ENCODE results near the gene KLHDC8A. TPM values are rescaled to one million over a fixed set of nuclear protein-coding genes. Genes with fewer than 3 reads are reported as not detected.
"Not testable (repeated sequence)": the region's sequence is repeated elsewhere in the genome, so short reads cannot be mapped to it uniquely, and the experiment has no call there.

The KLHDC8A gene
- total RNA-seq, 4 donors from 2014 or later, result 0.88 to 14.1 (median 7.5) TPM; not detected in 1

- H3K9me3 ChIP-seq, result no peaks in the 10 kb centered on the region
- H3K36me3 ChIP-seq, result no peaks in the 10 kb centered on the region
- TF ChIP-seq CTCF (IDR thresholded peaks at IDR 0.05) (no peak), POLR2A (IDR thresholded peaks at IDR 0.05) (no peak)
- H3K27ac ChIP-seq, result no peak overlapping the region
- H3K4me3 ChIP-seq, result no peak overlapping the region
- H3K27me3 ChIP-seq, result no peaks in the 10 kb centered on the region
- peaks cover 0 to 18% of the 10 kb centered on the region in 2 donors for H3K4me1 ChIP-seq
- no peak for DNase-seq
- intact Hi-C loops (cut with DNase I; ENCODE audit: low total_unique reads), result no loop called here
Observed at GRCh38 chr1:205369701-205370123, 13.0 kb upstream of the KLHDC8A start.

- no peak overlapping the region for H3K4me3 ChIP-seq
- H3K4me1 ChIP-seq, result peaks cover 0 to 10% of the 10 kb centered on the region in 2 donors
- intact Hi-C loops (cut with DNase I; ENCODE audit: low total_unique reads), result no loop called here
- no peaks in the 10 kb centered on the region for H3K27me3 ChIP-seq
- H3K9me3 ChIP-seq, result no peaks in the 10 kb centered on the region
- DNase-seq, result no peak
- no peaks in the 10 kb centered on the region for H3K36me3 ChIP-seq
- H3K27ac ChIP-seq, result no peak overlapping the region
- TF ChIP-seq POLR2A (IDR thresholded peaks at IDR 0.05) (no peak), CTCF (IDR thresholded peaks at IDR 0.05) (no peak)
Observed at GRCh38 chr1:205368478-205368877, 11.8 kb upstream of the KLHDC8A start.

- H3K4me3 ChIP-seq, result no peak overlapping the region
- H3K36me3 ChIP-seq, result no peaks in the 10 kb centered on the region
- no peaks in the 10 kb centered on the region for H3K27me3 ChIP-seq
- H3K27ac ChIP-seq, result no peak overlapping the region
- DNase-seq, result no peak
- TF ChIP-seq POLR2A (IDR thresholded peaks at IDR 0.05), result no peak
- TF ChIP-seq CTCF (IDR thresholded peaks at IDR 0.05), result no peak
- no peaks in the 10 kb centered on the region for H3K4me1 ChIP-seq
- no peaks in the 10 kb centered on the region for H3K9me3 ChIP-seq
- intact Hi-C loops (cut with DNase I; ENCODE audit: low total_unique reads), result no loop called here
Observed at GRCh38 chr1:205365945-205366463, 9.3 kb upstream of the KLHDC8A start.

GRCh38 chr1:205365086-205365485 is 8.4 kb upstream of the KLHDC8A start:
- H3K36me3 ChIP-seq; H3K27ac ChIP-seq; H3K4me3 ChIP-seq; H3K9me3 ChIP-seq; H3K4me1 ChIP-seq; intact Hi-C loops (cut with DNase I; ENCODE audit: low total_unique reads); DNase-seq; H3K27me3 ChIP-seq: not testable (repeated sequence)

GRCh38 chr1:205360891-205361290 is 4.2 kb upstream of the KLHDC8A start:
- no peak for DNase-seq
- Histone ChIP-seq H3K36me3 (no peaks in the 10 kb centered on the region), H3K27ac (no peak overlapping the region), H3K4me1 (no peaks in the 10 kb centered on the region), H3K4me3 (no peak overlapping the region), H3K27me3 (no peaks in the 10 kb centered on the region), H3K9me3 (no peaks in the 10 kb centered on the region)
- TF ChIP-seq CTCF (IDR thresholded peaks at IDR 0.05) (no peak), POLR2A (IDR thresholded peaks at IDR 0.05) (no peak)
- intact Hi-C loops (cut with DNase I; ENCODE audit: low total_unique reads), result no loop called here
